Endothelial cell of umbilical vein (primary cell): Measurements from ENCODE around the gene COL17A1. TPM values are rescaled to one million over a fixed set of nuclear protein-coding genes. Genes with fewer than 3 reads are reported as not detected.

Experiments
- BruUV-seq: library from RNA; stranded (reverse); fragments of 400-500 nt; replicated peaks from 2 replicates; lab custom pipeline; 2021; lab: Mats Ljungman, UMichigan
- CTCF ChIA-PET: fragments of 300-600, 350-600 bp; sonication (Branson Sonifier 250); formaldehyde crosslinking; loops from one replicate; lab custom pipeline; 2021; ENCODE audit warnings: antibody characterized with exemption, inconsistent platforms; lab: Charles Lee
- POLR2A ChIA-PET: fragments of 300-600, 350-600 bp; sonication (Branson Sonifier 250); formaldehyde crosslinking; loops from one replicate; lab custom pipeline; 2021; ENCODE audit warnings: antibody characterized with exemption, inconsistent platforms; lab: Charles Lee
- DNase-seq: peaks from one replicate; pipeline ENCODE4 v3.0.0-alpha.2; 2011; ENCODE audit warnings: low read depth, low spot score
- FAIRE-seq: peaks from 2 replicates; lab custom pipeline; 2011; peaks lifted over from hg19 to GRCh38; lab: Jason Lieb, UNC
- H2AFZ ChIP-seq: 2 replicates; pipeline ENCODE4 v1.6.0; 2012; ENCODE audit warnings: low read depth, low read length, control low read depth, inconsistent platforms
- H3K27ac ChIP-seq: 2 replicates; pipeline ENCODE4 v1.5.1; 2011; ENCODE audit warnings: low read depth, mild to moderate bottlenecking, control low read depth, low read length, moderate library complexity; ENCODE audit not compliant: insufficient read depth
- H3K27me3 ChIP-seq, 2 experiments: 2 replicates each; pipeline versions ENCODE4 v1.6.0 to v1.6.1; 2011; ENCODE audit warnings: low read length in 2 of 2, mixed read lengths in 1 of 2; ENCODE audit not compliant: control insufficient read depth in 2 of 2, insufficient read depth in 2 of 2
- H3K36me3 ChIP-seq, 2 experiments: 2 replicates in 1 of 2; 3 replicates in 1 of 2; pipeline ENCODE4 v1.5.1; 2011; ENCODE audit warnings: low read length in 2 of 2, mild to moderate bottlenecking in 1 of 2, moderate library complexity in 1 of 2; ENCODE audit not compliant: control insufficient read depth in 2 of 2, insufficient read depth in 2 of 2; ENCODE audit errors: extremely low read depth in 1 of 2
- H3K4me1 ChIP-seq: 3 replicates; pipeline ENCODE4 v1.5.1; 2011; ENCODE audit warnings: mild to moderate bottlenecking, low read length; ENCODE audit not compliant: control insufficient read depth, insufficient read depth; ENCODE audit errors: extremely low read depth
- H3K4me2 ChIP-seq: 2 replicates; pipeline ENCODE4 v1.6.1; 2011; ENCODE audit warnings: low read length, control low read depth, mixed read lengths; ENCODE audit not compliant: insufficient read depth
- H3K4me3 ChIP-seq, 3 experiments: fragments of 200-600 bp in 1 of 3; sonication (generic), shearing (Covaris generic) in 1 of 3; replicated peaks in 1 of 3; 2 replicates each; pipeline ENCODE4 v1.5.1; 2011 to 2016; ENCODE audit warnings: control low read depth in 3 of 3, low read length in 3 of 3, mild to moderate bottlenecking in 2 of 3, inconsistent platforms in 1 of 3, low read depth in 1 of 3, moderate library complexity in 1 of 3; ENCODE audit not compliant: insufficient read depth in 1 of 3
- H3K79me2 ChIP-seq: 2 replicates; pipeline ENCODE4 v1.6.0; 2012; ENCODE audit warnings: low read length, inconsistent platforms; ENCODE audit not compliant: control insufficient read depth, insufficient read depth
- H3K9ac ChIP-seq: replicated peaks from 2 replicates; pipeline ENCODE3; 2011; ENCODE audit warnings: low read length, control low read depth; ENCODE audit not compliant: insufficient read depth; ENCODE audit errors: extremely low read depth
- H3K9me1 ChIP-seq: replicated peaks from 3 replicates; pipeline ENCODE4 v1.6.0; 2011; ENCODE audit warnings: mild to moderate bottlenecking, low read length; ENCODE audit not compliant: control insufficient read depth, insufficient read depth; ENCODE audit errors: extremely low read depth
- H3K9me3 ChIP-seq: replicated peaks from 2 replicates; pipeline ENCODE4 v1.5.1; 2012; ENCODE audit warnings: low read length, inconsistent platforms; ENCODE audit not compliant: control insufficient read depth, insufficient read depth
- H4K20me1 ChIP-seq: replicated peaks from 2 replicates; pipeline ENCODE3; 2011; ENCODE audit warnings: mild to moderate bottlenecking, low read length; ENCODE audit not compliant: control insufficient read depth, insufficient read depth; ENCODE audit errors: extremely low read depth
- CTCF ChIP-seq, 2 donors: IDR thresholded peaks; 1 replicate in 1 of 2; 2 replicates in 1 of 2; pipeline ENCODE4 v1.5.1; 2011; ENCODE audit warnings: low read length in 2 of 2, mild to moderate bottlenecking in 2 of 2, moderate library complexity in 2 of 2, control low read depth in 1 of 2, inconsistent platforms in 1 of 2, low read depth in 1 of 2; ENCODE audit not compliant: insufficient read depth in 1 of 2; ENCODE audit errors: extremely low read depth in 1 of 2
- EZH2 ChIP-seq: IDR thresholded peaks from 2 replicates; pipeline ENCODE4 v1.6.1; 2012; ENCODE audit warnings: borderline replicate concordance, low read depth, mild to moderate bottlenecking, moderate library complexity, low read length, inconsistent platforms; ENCODE audit not compliant: severe bottlenecking
- FOS ChIP-seq: IDR thresholded peaks from 2 replicates; pipeline ENCODE4 v1.6.1; 2011; ENCODE audit warnings: mild to moderate bottlenecking, low read length, moderate library complexity, borderline replicate concordance; ENCODE audit not compliant: insufficient read depth
- GATA2 ChIP-seq: IDR thresholded peaks from 2 replicates; pipeline ENCODE4 v1.7.0; 2011; ENCODE audit warnings: low read depth, mild to moderate bottlenecking, moderate library complexity, mixed read lengths, low read length; ENCODE audit not compliant: insufficient read length, insufficient read depth
- JUN ChIP-seq: IDR thresholded peaks from 2 replicates; pipeline ENCODE4 v1.6.1; 2011; ENCODE audit warnings: borderline replicate concordance, low read depth; ENCODE audit not compliant: insufficient read length, insufficient read depth
- MAX ChIP-seq: IDR thresholded peaks from 2 replicates; pipeline ENCODE4 v1.6.1; 2011; ENCODE audit not compliant: insufficient read depth, insufficient read length
- MYC ChIP-seq: IDR thresholded peaks from one replicate; pipeline ENCODE4 v1.6.1; 2011; ENCODE audit warnings: mild to moderate bottlenecking, low read depth, low read length
- POLR2A ChIP-seq: IDR thresholded peaks from 2 replicates; pipeline ENCODE4 v1.6.1; 2012; ENCODE audit warnings: low read depth, mild to moderate bottlenecking, control low read depth, low read length
- POLR2AphosphoS5 ChIP-seq: IDR thresholded peaks from 2 replicates; pipeline ENCODE4 v1.6.1; 2012; ENCODE audit warnings: low read depth, mild to moderate bottlenecking, control low read depth, low read length, moderate library complexity; ENCODE audit not compliant: insufficient read depth
- dilution Hi-C: fragments of 300-500 bp; cut with MboI; formaldehyde crosslinking; loops from one replicate; pipeline ENCODE4 v1.15.0; 2019; ENCODE audit warnings: low sequenced_read_pairs; ENCODE audit not compliant: extremely low pct_ligation_motif_present
- intact Hi-C: fragments of 100-400 bp; cut with micrococcal nuclease; formaldehyde crosslinking; loops from one replicate; pipeline ENCODE4 v1.10.0; 2022
- polyA plus RNA-seq, 4 experiments: library from polyadenylated mRNA; depleted of rRNA in 3 of 4; stranded (reverse) in 3 of 4; unstranded in 1 of 4; fragments of >200 nt; gene quantifications; 2 replicates each; pipeline versions ENCODE4 v1.2.1 to v1.2.3, GENCODE V29; 2011 to 2012; ENCODE audit warnings: missing spikeins in 1 of 4
- total RNA-seq: library from RNA; stranded (reverse); gene quantifications from 2 replicates; pipeline ENCODE4 v1.2.3, GENCODE V29; 2021

COL17A1 gene
- total and polyA plus RNA-seq, 2 donors (not counting 3 experiments of a cell fraction or from before 2014, with no cell fraction given), result 0.57 to 1.3 TPM

- Histone ChIP-seq H2AFZ (no peak overlapping the region), H3K36me3 (no peaks in the 10 kb centered on the region), H4K20me1 (no peaks in the 10 kb centered on the region), H3K4me3 (no peak overlapping the region), H3K79me2 (no peaks in the 10 kb centered on the region), H3K9me1 (no peaks in the 10 kb centered on the region), H3K27ac (no peak overlapping the region), H3K4me2 (no peak overlapping the region), H3K27me3 (no peaks in the 10 kb centered on the region), H3K4me1 (peaks cover 9% of the 10 kb centered on the region), H3K9ac (no peak overlapping the region), H3K9me3 (no peaks in the 10 kb centered on the region)
- CTCF ChIA-PET, result interaction anchor here (0.8 to 4.4 kb wide), 7 partner anchors 10 to 194 kb away, joined by 3 to 34 read pairs (median 12); partner anchors contain the start of gene SFR1
- intact Hi-C loops, result loop anchor here (2.0 kb wide), 1 partner anchor 99 kb away; no protein-coding TSS in a partner anchor
- no TSS peak for BruUV-seq
- FAIRE-seq (no peak), DNase-seq (no peak)
- POLR2A ChIA-PET, result no interaction called here
- dilution Hi-C loops, result no loop called here
- TF ChIP-seq MYC (no peak), POLR2A (no peak), GATA2 (no peak), MAX (no peak), JUN (no peak), POLR2AphosphoS5 (no peak), CTCF (IDR thresholded peaks at IDR 0.05; ENCODE audit: extremely low read depth in 1 of 2, insufficient read depth in 1 of 2, low read depth in 1 of 2, low read length in 2 of 2) (no peak), FOS (no peak), EZH2 (no peak)
Observed at GRCh38 chr10:104081998-104082397, 3.7 kb downstream of the COL17A1 start.
